Measurements from ENCODE around the gene ATAT1. TPM values are rescaled to one million over a fixed set of nuclear protein-coding genes. Genes with fewer than 3 reads are reported as not detected.
A peak's percentile ranks its signal among the peaks of the same experiment; 100 is the strongest.

The ATAT1 gene
- polyA plus RNA-seq, 1 of the 3 experiments (the other 2 are of a cell fraction), result 36.2 TPM

- peaks cover 51% of the 10 kb centered on the region for H3F3A ChIP-seq (replicated peaks; ENCODE audit: insufficient read depth)
- H3K4me2 ChIP-seq, result no peak overlapping the region
- no peak for TF ChIP-seq POLR2AphosphoS5 (IDR thresholded peaks at IDR 0.05; ENCODE audit: low read depth, low read length)
- TF ChIP-seq RXRA (IDR thresholded peaks at IDR 0.05; ENCODE audit: borderline replicate concordance, low read depth), result no peak
- no peak for TF ChIP-seq REST (IDR thresholded peaks at IDR 0.05; ENCODE audit: low read depth, low read length)
- no peak for TF ChIP-seq MEF2A (IDR thresholded peaks at IDR 0.05; ENCODE audit: borderline replicate concordance, low read depth)
- TF ChIP-seq FOXM1 (IDR thresholded peaks at IDR 0.05; ENCODE audit: low read depth), result no peak
- H3K9me2 ChIP-seq, result no peaks in the 10 kb centered on the region
- no peak overlapping the region for H2AFZ ChIP-seq (ENCODE audit: low read depth)
- H3K9me3 ChIP-seq, result no peaks in the 10 kb centered on the region
- H3K36me3 ChIP-seq (replicated peaks in 1 of 2; ENCODE audit: control insufficient read depth in 1 of 2, insufficient read depth in 2 of 2, low read length in 1 of 2), result peaks cover 25 to 44% of the 10 kb centered on the region in 2 experiments
- DNase-seq, result no peak
- H3K4me1 ChIP-seq (ENCODE audit: control insufficient read depth in 1 of 2, insufficient read depth in 2 of 2, low read depth in 1 of 2, low read length in 1 of 2), result peaks cover 15 to 16% of the 10 kb centered on the region in 2 experiments; a peak in 3 of 4 replicates
- POLR2A ChIA-PET, result no interaction called here
- CTCF ChIA-PET, result interaction anchor here (1.4 to 29.8 kb wide), 2 partner anchors 11 to 46 kb away, joined by 5 to 838 read pairs; partner anchors contain the start of genes FLOT1, MDC1 and TUBB
- H3K27me3 ChIP-seq (ENCODE audit: insufficient read depth), result no peaks in the 10 kb centered on the region
- peaks cover 54% of the 10 kb centered on the region for H3K79me2 ChIP-seq (ENCODE audit: insufficient read depth)
- peaks cover 35% of the 10 kb centered on the region for H4K20me1 ChIP-seq (ENCODE audit: insufficient read depth)
- no peak overlapping the region for H3K4me3 ChIP-seq (ENCODE audit: low read depth in 2 of 2, low read length in 1 of 2)
- H3K9ac ChIP-seq, result no peak overlapping the region
- H3K27ac ChIP-seq (ENCODE audit: low read depth in 2 of 2, low read length in 1 of 2), result no peak overlapping the region
- 98% methylated on average over 9 of the region's 10 CpGs for WGBS (ENCODE audit: low lambda C conversion rate)
Observed at GRCh38 chr6:30676660-30677285, 50.1 kb downstream of the ATAT1 start.

- no peak overlapping the region for H2AFZ ChIP-seq (ENCODE audit: low read depth)
- H3K4me1 ChIP-seq (ENCODE audit: control insufficient read depth in 1 of 2, insufficient read depth in 2 of 2, low read depth in 1 of 2, low read length in 1 of 2), result peaks cover 16 to 38% of the 10 kb centered on the region in 2 experiments; a peak in 3 of 4 replicates
- H4K20me1 ChIP-seq (ENCODE audit: insufficient read depth), result peaks cover 36% of the 10 kb centered on the region
- 31% methylated on average over 21 of the region's 31 CpGs for WGBS (ENCODE audit: low lambda C conversion rate)
- ChIA-PET CTCF (interaction anchor here (0.6 to 29.8 kb wide), 38 partner anchors 11 to 414 kb away, joined by 3 to 838 read pairs (median 4); partner anchors contain the start of genes FLOT1, MDC1, MRPS18B and NRM), POLR2A (interaction anchor here (0.6 to 2.2 kb wide), 4 partner anchors 12 to 51 kb away, joined by 3 to 24 read pairs (median 8); partner anchors contain the start of gene NRM)
- no peaks in the 10 kb centered on the region for H3K9me2 ChIP-seq
- H3K4me3 ChIP-seq (ENCODE audit: low read depth in 2 of 2, low read length in 1 of 2), result peak overlapping the region in 1 of 2 experiments; percentile 32; a peak in 1 of 4 replicates
- H3K79me2 ChIP-seq (ENCODE audit: insufficient read depth), result peaks cover 68% of the 10 kb centered on the region
- no peaks in the 10 kb centered on the region for H3K27me3 ChIP-seq (ENCODE audit: insufficient read depth)
- peaks cover 25 to 47% of the 10 kb centered on the region in 2 experiments for H3K36me3 ChIP-seq (replicated peaks in 1 of 2; ENCODE audit: control insufficient read depth in 1 of 2, insufficient read depth in 2 of 2, low read length in 1 of 2)
- H3K9ac ChIP-seq, result peak overlapping the region; percentile 19; the same call in 1 of the 2 replicates
- H3K4me2 ChIP-seq, result peak overlapping the region; percentile 69
- H3F3A ChIP-seq (replicated peaks; ENCODE audit: insufficient read depth), result peaks cover 63% of the 10 kb centered on the region
- peak; percentile 90 for DNase-seq
- peak overlapping the region in 1 of 2 experiments; percentile 16; a peak in 2 of 4 replicates for H3K27ac ChIP-seq (ENCODE audit: low read depth in 2 of 2, low read length in 1 of 2)
- H3K9me3 ChIP-seq, result no peaks in the 10 kb centered on the region
- TF ChIP-seq ELF1 (IDR thresholded peaks at IDR 0.05) (no peak), SMC3 (IDR thresholded peaks at IDR 0.05; ENCODE audit: low read depth, low read length) (peak; percentile 89), PBX3 (IDR thresholded peaks at IDR 0.05) (no peak), EP300 (IDR thresholded peaks at IDR 0.05; ENCODE audit: borderline replicate concordance in 1 of 2, low read depth in 1 of 2, low read length in 1 of 2) (no peak), RAD21 (IDR thresholded peaks at IDR 0.05; ENCODE audit: low read length) (peak; percentile 88), NRF1 (IDR thresholded peaks at IDR 0.05; ENCODE audit: low read depth, low read length) (0 out of 2 replicates have a peak, but pooled peaks have one; percentile 7), ZBTB33 (IDR thresholded peaks at IDR 0.05; ENCODE audit: borderline replicate concordance, low read depth) (no peak), YY1 (IDR thresholded peaks at IDR 0.05; ENCODE audit: low read depth) (no peak), RCOR1 (IDR thresholded peaks at IDR 0.05; ENCODE audit: low read length) (0 out of 2 replicates have a peak, but pooled peaks have one; percentile 23), POLR2AphosphoS5 (IDR thresholded peaks at IDR 0.05; ENCODE audit: low read depth, low read length) (no peak), CTCF (IDR thresholded peaks at IDR 0.05) (peak; percentile 92), CHD2 (IDR thresholded peaks at IDR 0.05; ENCODE audit: low read length, partially characterized antibody) (no peak)
Observed at GRCh38 chr6:30678964-30679726, 52.5 kb downstream of the ATAT1 start.

Measured in SK-N-SH (cell line).